Measurements from ENCODE around the gene HORMAD2.

The HORMAD2 gene

DNA sequence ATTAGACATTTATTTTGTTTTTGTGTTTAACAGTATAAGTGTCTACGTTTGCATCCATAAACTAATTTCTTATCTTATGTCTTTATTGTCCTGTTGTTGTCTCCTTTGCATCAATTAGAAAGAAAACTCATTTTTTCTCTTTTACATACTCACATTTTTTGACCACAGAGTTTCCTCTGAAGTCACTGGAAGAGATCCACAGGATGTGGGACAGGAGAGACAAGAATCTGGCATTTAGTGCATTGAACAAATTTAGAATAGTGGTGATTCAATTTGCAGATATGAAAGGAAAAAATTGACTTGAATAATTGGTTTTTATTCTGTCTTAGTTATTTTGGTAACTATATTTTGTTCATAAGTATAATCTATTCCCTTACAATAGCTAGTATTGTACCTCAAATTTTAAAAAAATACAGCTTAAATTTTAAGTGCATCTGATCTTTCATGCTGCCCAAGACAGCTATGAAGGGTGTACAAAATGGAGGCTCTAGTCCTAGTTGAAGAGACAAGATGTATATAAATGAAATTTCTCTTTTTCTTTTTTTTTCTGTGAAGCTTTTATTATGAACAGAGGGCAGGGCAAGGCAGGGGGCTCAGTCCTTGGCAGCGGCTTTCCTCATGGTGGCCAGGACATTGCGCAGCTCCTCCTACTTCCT is 24.4 kb downstream of the HORMAD2 start:
- no peak for DNase-seq

DNA sequence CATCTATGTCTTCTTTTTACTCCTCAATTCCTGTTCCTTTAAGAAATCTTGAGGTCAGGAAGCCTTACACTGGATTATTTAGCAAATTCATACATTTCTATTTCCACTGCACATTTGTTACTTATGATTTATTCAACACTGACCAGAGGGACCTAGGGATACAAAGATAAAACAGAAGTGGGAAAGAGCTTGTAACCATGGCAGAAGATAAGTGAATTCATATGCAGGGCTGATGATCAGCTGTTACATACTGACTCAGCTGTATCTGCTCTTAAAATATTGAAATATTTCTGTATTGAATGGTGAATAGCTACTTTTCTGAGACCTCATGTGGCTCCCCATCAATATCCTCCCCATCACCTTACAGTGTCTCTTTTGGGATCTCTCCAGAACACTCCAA is 25.2 kb downstream of the HORMAD2 start:
- no peak for DNase-seq

DNA sequence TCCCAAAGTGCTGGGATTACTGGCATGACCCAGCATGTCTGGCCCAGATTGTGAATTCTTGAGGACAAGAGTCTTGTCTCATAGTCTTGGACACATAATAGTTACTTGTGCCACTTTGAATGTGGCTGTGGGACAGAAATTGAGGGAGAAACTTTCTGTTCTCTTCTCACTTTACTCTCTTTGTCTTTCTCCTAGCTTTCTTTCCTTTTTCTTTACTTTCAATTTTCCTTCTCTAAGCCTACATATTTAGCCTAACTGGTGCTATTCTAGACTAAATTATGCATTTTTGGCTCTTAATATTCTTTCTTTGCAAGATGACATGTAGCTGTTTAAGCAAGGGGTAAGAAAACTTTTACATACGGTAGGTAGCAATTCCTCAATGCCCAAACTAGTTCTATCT is 33.2 kb downstream of the HORMAD2 start:
- DNase-seq, result no peak

DNA sequence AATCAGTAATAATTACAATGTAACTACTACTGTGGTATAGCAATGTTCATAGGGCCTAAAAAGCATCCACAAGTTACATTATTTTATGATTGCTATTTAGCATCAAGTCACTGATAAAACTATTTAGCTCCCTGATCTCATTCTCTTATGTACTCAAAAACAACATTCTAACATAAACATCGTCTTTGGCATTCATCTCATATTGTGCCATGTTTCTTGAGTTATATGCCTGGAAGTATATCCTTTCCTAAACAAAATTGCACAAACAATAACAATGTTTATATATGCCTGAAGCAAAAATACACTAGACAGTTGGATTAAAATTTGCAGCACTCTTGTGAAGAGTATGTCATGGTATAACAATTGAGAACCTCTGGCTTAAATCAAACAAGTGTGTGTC is 34.1 kb downstream of the HORMAD2 start:
- DNase-seq, result no peak

DNA sequence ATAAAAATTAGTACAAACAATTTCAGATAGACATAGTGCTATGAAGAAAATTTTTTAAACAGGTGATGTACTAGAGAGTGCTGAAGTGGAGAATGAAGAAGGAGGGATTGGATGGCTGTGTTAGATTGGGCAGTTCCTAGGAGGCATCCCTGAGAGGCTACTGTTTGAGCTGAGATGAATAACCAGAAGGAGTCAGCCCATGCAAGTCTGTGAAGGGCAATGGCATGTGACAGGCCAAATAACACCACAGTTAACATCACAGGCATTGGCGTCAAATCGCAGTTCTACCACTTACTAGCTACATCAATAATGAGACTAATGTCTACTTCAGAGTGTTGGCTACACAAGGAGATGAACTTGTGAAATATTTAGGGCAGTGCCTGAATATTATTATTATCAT is 35.4 kb downstream of the HORMAD2 start:
- DNase-seq, result no peak

DNA sequence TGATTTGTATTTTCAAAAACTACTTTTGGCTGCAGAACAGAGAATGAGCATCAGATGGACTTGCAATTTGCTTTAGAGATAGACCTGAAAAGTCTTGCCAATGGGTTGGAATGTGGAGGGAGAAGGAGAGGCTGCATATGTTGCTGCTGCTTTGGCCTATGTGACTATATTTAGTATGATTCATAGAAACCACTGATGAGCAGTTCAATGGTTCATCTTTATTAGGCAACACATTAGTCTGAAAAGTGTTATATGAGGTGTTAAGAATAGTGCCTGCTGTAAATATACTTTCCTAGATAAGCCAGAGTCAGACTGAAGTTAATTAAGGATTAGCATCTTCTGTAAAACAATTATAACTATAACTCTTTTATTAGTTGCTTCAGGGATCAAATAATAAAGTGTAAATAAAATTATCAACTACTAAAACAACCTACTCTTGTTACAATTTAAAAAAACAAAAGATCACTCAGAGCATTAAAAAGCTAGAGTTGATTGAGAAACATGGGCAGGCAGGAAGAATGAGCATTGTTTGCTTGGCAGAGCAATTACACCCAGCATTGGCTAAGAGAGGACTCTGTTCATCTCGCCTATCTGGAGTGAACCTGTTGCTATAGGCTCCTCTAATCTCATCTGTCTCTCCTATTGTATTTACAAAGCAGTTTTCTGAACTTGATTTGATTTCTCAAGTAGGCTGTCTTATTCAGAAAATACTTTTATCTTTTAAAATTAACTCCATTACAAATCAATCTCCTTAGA is 36.3 kb downstream of the HORMAD2 start:
- no peak for DNase-seq

DNA sequence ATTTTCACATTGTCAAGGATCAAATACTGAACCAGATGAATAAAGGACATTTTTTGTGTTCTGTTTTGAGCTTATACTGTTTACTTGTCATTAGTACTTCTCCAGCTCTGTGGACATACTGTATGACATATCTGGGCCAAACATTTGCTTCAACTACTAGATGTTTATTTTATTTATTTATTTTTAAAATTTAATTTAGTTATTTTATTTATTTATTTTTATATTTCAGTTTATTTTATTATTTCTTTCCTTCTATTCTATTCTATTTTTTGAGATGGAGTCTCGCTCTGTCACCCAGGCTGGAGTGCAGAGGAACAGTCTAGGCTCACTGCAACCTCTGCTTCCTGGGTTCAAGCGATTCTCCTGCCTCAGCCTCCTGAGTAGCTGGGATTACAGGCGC is 37.0 kb downstream of the HORMAD2 start:
- no peak for DNase-seq

DNA sequence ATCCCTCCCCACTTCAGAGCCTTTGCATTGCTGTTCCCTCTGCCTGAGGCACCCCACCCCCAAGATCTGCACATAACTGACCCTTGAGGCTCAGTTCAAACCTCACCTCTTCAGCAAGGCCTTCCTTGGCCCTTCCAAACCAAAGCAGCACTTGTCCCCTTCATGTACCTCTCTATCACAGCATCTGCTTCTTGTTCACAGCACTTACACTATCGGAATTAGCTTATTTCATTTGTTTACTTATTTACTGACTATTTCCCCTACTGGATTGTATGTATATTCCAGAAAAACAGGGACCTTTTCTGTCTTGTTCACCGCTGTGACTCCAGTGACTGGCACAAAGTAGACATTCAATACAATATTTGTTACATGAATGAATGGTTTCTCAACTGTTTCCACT is 38.0 kb downstream of the HORMAD2 start:
- DNase-seq, result no peak

DNA sequence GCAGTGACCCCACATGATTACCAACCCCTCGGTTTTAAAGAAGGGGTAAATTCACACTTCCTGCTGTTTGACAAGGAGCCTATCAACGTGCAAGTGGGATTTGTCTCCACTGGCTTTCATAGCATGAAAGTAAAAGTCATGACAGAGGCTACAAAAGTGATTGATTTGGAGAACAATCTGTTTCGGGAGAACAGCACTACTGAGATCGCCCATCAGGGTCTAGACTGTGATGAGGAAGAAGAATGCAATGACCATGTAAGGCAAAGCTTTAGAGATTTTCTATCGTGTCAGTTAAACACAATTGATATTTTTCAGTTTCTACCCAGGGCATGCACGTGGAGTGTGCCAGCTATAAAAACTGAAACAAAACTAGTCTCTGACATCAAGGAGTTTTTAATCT is 41.7 kb downstream of the HORMAD2 start:
- no peak for DNase-seq

DNA sequence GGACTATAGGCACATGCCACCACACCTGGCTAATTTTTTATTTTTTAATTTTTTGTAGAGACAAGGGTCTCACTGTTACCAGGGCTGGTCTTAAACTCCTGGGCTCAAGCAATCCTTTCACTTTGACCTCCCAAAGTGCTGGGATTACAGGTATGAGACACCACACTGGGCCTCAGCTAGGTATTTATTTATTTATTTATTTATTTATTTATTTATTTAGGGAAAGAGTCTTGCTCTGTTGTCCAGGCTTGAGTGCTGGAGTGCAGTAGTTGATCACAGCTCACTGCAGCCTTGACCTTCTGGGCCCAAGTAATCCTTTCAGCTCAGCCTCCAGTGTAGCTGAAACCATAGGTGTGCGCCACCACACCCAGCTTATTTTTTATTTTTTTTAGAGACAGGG is 43.2 kb downstream of the HORMAD2 start:
- DNase-seq, result no peak

DNA sequence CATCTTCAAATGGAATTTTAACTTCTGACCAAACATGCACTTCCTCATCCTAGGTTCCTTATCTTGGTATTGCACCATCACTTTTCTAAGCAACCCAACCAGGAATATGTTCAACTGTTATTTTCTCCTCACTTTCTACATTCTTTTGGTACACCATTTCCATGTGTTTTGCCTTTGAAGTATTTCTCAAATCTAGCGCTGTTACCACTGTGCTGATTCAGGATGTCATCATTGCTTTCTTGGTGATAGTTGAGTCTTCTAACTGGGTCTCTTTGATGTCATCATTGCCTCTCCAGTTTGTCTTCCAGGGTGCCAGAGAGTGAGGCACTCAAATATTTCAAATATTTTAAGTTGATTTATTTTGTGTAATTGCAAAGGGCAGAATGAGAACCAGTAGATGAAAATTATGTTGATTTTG is 47.5 kb downstream of the HORMAD2 start:
- no peak for DNase-seq

DNA sequence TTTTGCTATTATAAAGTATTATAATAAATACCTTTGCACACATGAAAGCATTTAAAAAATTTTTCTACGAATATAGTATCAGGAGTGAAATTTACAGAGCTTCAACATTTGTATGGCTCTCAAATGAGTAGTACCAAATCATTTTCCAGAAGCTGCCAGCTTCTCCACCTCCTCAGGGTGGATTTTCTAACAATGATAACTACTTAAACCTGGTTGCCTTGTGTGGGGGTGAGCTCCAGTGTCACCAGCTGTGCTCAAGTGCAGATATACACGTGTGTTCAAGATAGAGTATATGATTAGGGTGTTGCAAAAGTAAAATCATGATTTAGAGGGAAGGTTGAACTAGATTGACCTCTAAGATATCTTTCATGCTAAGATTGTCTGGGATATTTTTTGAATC is 48.2 kb downstream of the HORMAD2 start:
- DNase-seq, result no peak

DNA sequence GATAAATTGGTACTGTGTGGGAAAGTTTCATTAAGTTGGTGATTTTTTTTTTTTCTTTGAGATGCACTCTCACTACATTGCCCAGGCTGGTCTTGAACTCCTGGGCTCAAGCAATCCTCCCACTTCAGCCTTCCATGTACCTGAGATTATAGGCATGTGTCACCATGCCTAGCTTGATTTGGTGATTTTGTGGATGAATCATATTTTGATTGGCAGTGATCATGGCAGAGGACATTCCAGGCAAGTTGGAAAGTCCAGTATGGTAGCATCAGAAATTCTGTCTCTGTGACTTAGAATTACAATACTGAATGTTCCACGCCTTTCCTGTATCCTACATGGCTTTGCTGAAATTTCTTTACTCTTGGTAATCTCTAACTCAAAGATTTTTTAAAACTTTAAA is 49.4 kb downstream of the HORMAD2 start:
- no peak for DNase-seq

DNA sequence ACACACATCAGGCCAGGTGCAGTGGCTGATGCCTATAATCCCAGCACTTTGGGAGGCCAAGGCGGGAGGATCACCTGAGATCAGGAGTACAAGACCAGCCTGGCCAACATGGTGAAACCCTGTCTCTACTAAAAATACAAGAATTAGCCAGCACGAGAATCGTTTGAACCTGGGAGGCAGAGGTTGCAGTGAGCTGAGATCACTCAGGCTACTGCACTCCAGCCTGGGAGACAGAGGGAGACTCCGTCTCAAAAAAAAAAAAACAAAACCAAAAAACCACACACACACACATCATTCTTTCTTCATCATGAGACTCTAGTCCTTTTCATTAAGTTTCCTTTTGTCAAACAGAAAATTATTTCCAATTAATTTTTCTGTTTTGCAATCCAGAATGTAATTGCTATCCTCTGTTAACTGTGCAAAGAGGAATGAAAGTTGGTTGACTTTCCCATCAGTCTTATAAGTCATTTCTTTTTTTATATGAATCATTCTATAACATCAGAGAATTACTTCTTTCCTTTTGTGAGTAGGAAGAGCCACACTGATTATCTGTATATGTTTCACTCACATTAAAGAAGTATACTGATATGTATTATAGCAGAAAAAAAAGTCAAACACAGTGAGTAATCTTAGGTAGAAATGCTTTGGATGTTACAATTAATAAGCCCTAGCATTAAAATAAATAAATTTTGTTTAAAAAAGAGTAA is 52.2 kb downstream of the HORMAD2 start:
- DNase-seq, result no peak

DNA sequence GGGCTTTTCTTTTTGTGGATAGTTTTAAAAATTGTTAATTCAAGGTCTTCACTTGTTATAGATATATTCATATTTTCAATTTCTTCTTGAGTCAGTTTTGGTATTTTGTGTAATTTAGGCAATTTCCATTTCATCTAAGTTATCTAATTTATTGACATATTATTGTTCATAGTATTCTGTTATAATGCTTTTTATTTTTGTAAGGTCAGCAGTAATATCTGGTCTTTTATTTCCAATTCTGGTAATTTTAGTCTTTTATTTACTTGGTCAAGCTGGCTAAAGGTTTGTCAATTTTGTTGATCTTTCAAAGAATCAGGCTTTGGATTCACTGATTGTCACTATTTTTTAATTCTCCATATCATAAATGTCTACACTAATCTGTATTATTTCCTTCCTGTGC is 60.1 kb downstream of the HORMAD2 start:
- DNase-seq, result no peak

DNA sequence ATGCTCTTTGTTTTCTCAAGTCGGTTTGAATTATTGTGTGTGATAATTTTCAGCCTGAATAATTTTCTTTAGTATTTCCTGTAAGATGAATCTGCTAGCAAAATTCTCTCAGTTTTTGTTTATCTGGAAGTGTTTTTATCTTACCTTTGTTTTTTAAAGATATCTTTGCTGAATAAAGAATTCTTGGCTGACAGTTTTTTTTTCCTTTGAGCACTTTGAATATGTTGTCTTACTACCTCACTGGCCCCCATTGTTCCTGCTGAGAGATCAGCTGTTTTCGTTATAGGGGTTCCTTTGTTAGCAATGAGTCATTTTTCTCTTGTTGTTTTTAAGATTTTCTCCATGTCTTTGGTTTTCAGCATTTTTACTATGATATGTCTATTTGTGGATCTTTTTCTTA is 63.0 kb downstream of the HORMAD2 start:
- no peak for DNase-seq

DNA sequence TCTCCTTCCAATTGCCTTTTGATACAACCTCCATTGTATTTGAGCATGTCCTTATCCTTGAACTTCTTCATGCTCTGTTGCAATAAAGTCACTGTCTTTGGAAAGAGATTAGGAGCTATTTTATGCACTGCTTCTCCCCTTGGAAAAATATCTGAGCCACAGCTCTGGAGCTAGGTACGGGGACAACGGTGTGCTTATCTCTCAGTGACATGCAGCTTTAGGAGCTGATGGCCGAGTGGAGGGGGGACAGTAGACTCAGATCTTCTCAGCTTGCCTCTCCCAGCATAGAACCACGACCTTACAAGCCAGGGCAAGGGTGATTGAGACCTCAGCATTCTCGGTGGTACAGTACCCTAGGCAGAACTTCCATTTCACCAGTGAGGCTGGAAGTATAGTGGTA is 64.1 kb downstream of the HORMAD2 start:
- no peak for DNase-seq

DNA sequence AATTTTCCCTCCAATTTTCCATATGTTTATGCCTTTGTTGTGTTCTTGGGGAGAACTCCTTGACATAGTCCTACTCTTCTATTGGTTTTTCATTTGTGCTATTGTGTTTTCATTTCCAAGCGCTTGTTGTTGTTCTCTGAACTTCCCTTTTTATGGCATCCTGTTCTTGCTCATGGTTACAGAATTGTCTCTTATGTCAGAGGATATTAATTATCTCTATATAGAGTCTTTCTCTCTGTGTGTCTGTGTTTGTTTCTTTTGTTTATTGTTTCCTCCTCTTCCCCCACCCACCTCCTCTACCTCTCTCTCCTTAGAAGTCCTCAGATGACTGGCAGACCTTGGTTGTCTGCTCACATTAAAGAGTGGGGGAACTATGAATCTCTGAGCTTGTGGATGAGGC is 69.9 kb downstream of the HORMAD2 start:
- no peak for DNase-seq

DNA sequence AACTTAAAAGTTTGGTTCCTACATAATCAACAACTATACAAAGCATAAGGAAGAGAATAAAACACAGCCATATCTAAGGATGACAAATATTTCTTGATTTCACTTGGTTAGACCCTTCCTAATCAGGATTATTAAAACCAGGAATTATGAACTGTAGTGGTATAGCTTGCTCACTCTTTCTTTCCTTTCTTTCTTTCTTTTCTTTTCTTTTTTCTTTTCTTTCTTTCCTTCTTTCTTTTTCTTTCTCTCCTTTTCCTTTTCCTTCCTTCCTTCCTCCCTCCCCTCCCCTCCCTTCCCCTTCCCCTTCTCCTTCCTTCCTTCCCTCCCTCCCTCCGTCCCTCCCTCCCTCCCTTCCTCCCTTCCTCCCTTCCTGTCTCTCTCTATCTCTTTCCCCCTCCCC is 78.0 kb downstream of the HORMAD2 start:
- DNase-seq, result no peak

DNA sequence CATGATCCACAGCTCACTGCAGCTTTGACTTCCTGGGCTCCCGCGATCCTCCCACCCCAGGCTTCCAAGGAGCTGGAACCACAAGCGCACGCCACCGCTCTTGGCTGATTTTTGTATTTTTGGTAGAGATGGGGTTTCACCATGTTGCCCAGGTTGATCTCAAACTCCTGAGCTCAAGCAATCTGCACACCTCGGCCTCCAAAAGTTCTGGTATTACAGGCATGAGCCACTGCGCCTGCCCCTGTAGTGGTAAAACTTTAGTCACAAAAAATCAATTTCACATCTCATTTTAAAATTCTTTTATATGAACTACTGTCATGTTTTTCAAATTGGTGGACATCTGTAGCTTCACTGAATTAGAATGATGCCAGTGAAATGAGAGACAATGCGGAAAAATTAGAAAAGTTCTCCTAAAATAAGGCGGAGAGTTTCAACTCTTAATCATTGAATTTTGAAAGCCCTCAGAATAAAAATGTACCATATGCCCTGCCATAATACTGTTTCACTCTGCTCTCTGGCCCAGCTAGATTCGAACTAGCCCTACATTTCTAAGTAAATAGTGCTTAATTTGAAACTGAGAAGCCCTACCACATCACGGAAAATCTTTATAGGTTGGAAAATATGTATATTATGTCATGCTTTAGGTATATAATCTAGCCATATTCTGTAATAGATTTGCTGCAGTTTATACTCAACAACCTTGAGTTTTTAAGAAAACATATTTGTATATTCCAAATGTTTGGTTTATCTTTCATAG is 78.7 kb downstream of the HORMAD2 start:
- DNase-seq, result no peak

DNA sequence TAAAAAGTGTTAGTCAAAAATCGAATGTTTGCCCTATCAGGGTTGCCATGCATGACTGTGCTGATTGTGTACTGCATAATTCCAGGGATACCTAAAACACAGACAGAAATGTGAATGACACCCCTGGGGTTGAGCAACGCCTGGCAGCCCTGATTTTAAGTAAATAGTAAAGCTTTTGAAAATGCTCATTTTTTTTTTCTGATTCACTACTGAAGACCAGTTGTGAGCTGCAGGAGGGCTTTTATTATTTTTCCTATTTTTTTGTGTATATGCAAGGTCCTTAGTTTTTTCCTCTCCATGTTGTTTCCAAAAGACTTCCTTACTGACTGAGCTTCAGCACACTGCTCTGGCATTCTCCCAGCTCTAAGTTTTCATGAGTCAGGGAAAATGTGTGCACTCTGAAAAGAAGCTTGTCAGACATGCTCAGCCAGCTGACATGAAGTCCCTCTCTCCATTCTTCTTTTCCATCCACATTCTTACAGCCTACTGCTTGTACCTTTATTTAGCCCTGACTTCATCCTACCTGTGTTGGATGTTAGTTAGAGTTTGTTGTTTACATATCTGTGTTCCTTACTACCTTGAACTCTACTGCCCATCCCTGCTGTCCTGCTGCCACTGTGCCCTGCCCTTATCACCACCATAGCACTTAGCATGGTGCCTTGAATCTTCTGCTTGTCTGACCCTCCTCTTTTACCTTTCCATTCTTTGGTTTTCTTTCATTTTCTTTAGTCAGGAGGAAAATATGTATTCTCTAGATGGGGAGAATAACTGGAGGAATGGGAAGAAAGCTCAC is 79.5 kb downstream of the HORMAD2 start:
- peak in 2 of 56 donors; percentile 1 to 7 for DNase-seq
